PC-9 (cell line): ENCODE measurements around the gene BCL2. TPM values are rescaled to one million over a fixed set of nuclear protein-coding genes. Genes with fewer than 3 reads are reported as not detected.

Source experiments
- BruUV-seq: library from RNA; stranded (reverse); fragments of 400-500 nt; replicated peaks from 2 replicates; lab custom pipeline; 2021; lab: Mats Ljungman, UMichigan
- CTCF ChIA-PET: fragments of 300-600 bp; sonication (Branson Sonifier 250); formaldehyde crosslinking; loops from one replicate; lab custom pipeline; 2022; ENCODE audit warnings: antibody characterized with exemption; lab: Charles Lee
- POLR2A ChIA-PET: fragments of 300-600 bp; sonication (Branson Sonifier 250); formaldehyde crosslinking; loops from one replicate; lab custom pipeline; 2022; ENCODE audit warnings: antibody characterized with exemption; ENCODE audit not compliant: unreplicated experiment; lab: Charles Lee
- DNase-seq, 2 experiments: peaks; one replicate each; pipeline versions ENCODE4 v3.0.0 to v3.0.0-alpha.2; 2015 to 2022; ENCODE audit warnings: mixed read lengths in 1 of 2
- H2AFZ ChIP-seq: fragments of 200-600 bp; sonication (generic); 2 replicates; pipeline ENCODE4 v1.8.1; 2017; ENCODE audit warnings: antibody characterized with exemption
- H3F3A ChIP-seq: fragments of 200-600 bp; sonication (generic); 2 replicates; pipeline ENCODE4 v1.8.1; 2017; ENCODE audit warnings: antibody characterized with exemption, mild to moderate bottlenecking, low read depth; ENCODE audit not compliant: insufficient read depth
- H3K27ac ChIP-seq: fragments of 200-600 bp; sonication (generic); 2 replicates; pipeline ENCODE4 v1.6.1; 2016; ENCODE audit warnings: mixed run types
- H3K27me3 ChIP-seq: fragments of 200-600 bp; sonication (generic); 2 replicates; pipeline ENCODE4 v1.6.1; 2016; ENCODE audit warnings: low read depth, mixed run types; ENCODE audit not compliant: insufficient read depth
- H3K36me3 ChIP-seq: fragments of 200-600 bp; sonication (generic); 2 replicates; pipeline ENCODE4 v1.6.1; 2016; ENCODE audit warnings: low read depth, mixed run types
- H3K4me1 ChIP-seq: fragments of 200-600 bp; sonication (generic); replicated peaks from 2 replicates; pipeline ENCODE4 v1.6.1; 2016; ENCODE audit warnings: mixed run types; ENCODE audit not compliant: insufficient read depth
- H3K4me2 ChIP-seq: fragments of 200-600 bp; sonication (generic); 2 replicates; pipeline ENCODE4 v1.6.1; 2017; ENCODE audit warnings: mixed run types
- H3K4me3 ChIP-seq: fragments of 200-600 bp; sonication (generic); 2 replicates; pipeline ENCODE4 v1.6.1; 2016; ENCODE audit warnings: mixed run types
- H3K79me2 ChIP-seq: fragments of 200-600 bp; sonication (generic); 2 replicates; pipeline ENCODE4 v1.6.1; 2017; ENCODE audit warnings: low read depth, mixed run types
- H3K9me2 ChIP-seq: fragments of 200-600 bp; sonication (generic); 2 replicates; pipeline ENCODE4 v1.8.1; 2017; ENCODE audit warnings: mild to moderate bottlenecking; ENCODE audit not compliant: insufficient read depth
- H3K9me3 ChIP-seq: fragments of 200-600 bp; sonication (generic); 2 replicates; pipeline ENCODE4 v1.8.1; 2016; ENCODE audit warnings: low read depth; ENCODE audit not compliant: insufficient read depth
- H4K20me1 ChIP-seq: fragments of 200-600 bp; sonication (generic); 2 replicates; pipeline ENCODE4 v1.8.1; 2017; ENCODE audit not compliant: insufficient read depth
- CTCF ChIP-seq: fragments of 200-600 bp; sonication (generic); conservative IDR thresholded peaks from 2 replicates; pipeline ENCODE4 v1.6.1; 2017; ENCODE audit warnings: mixed run types, antibody characterized with exemption, mild to moderate bottlenecking, moderate library complexity
- EZH2 ChIP-seq: fragments of 200-600 bp; sonication (generic); IDR thresholded peaks from 2 replicates; pipeline ENCODE4 v1.8.0; 2017; ENCODE audit warnings: antibody characterized with exemption, low read depth
- intact Hi-C: fragments of 100-400 bp; cut with micrococcal nuclease; formaldehyde crosslinking; loops from one replicate; pipeline ENCODE4 v1.10.0; 2022; ENCODE audit not compliant: unreplicated experiment
- total RNA-seq: library from RNA; stranded (reverse); gene quantifications from 2 replicates; pipeline ENCODE4 v1.2.3, GENCODE V29; 2021

The BCL2 gene
- total RNA-seq, 1 experiment from 2014 or later = 2.0 TPM

GRCh38 chr18:63311118-63312018 lies 8.2 kb downstream of the BCL2 start:
- CTCF ChIA-PET = no interaction called here
- no peaks in the 10 kb centered on the region for H3F3A ChIP-seq
- H3K4me1 ChIP-seq = peaks cover 4% of the 10 kb centered on the region; the same call in 1 of the 2 replicates
- TF ChIP-seq EZH2 (no peak), CTCF (no peak)
- no peak overlapping the region for H3K4me2 ChIP-seq
- DNase-seq = no peak
- no peak overlapping the region for H3K27ac ChIP-seq
- H3K27me3 ChIP-seq = no peaks in the 10 kb centered on the region
- H3K9me2 ChIP-seq = no peaks in the 10 kb centered on the region
- H4K20me1 ChIP-seq = no peaks in the 10 kb centered on the region
- H2AFZ ChIP-seq = no peak overlapping the region
- no peaks in the 10 kb centered on the region for H3K36me3 ChIP-seq
- intact Hi-C loops = no loop called here
- H3K9me3 ChIP-seq = no peaks in the 10 kb centered on the region
- POLR2A ChIA-PET = no interaction called here
- no peak overlapping the region for H3K4me3 ChIP-seq
- H3K79me2 ChIP-seq = no peaks in the 10 kb centered on the region
- BruUV-seq = no TSS peak

GRCh38 chr18:63309422-63309821 lies 10.1 kb downstream of the BCL2 start:
- intact Hi-C loops = no loop called here
- Histone ChIP-seq H3K9me2 (no peaks in the 10 kb centered on the region), H3K27me3 (no peaks in the 10 kb centered on the region), H2AFZ (no peak overlapping the region), H3F3A (no peaks in the 10 kb centered on the region), H3K27ac (no peak overlapping the region), H3K36me3 (no peaks in the 10 kb centered on the region), H3K9me3 (no peaks in the 10 kb centered on the region), H3K4me3 (no peak overlapping the region), H4K20me1 (no peaks in the 10 kb centered on the region), H3K4me1 (no peaks in the 10 kb centered on the region), H3K4me2 (no peak overlapping the region), H3K79me2 (no peaks in the 10 kb centered on the region)
- BruUV-seq = no TSS peak
- DNase-seq = no peak
- CTCF ChIA-PET = no interaction called here
- POLR2A ChIA-PET = no interaction called here
- TF ChIP-seq EZH2 (no peak), CTCF (no peak)

GRCh38 chr18:63307551-63308200 lies 11.9 kb downstream of the BCL2 start:
- CTCF ChIA-PET = no interaction called here

More at GRCh38 chr18:63307551-63308200, 11.9 kb downstream of the BCL2 start:
- POLR2A ChIA-PET = no interaction called here
- Histone ChIP-seq H3K9me2 (no peaks in the 10 kb centered on the region), H3F3A (no peaks in the 10 kb centered on the region), H3K27ac (no peak overlapping the region), H3K4me3 (no peak overlapping the region), H3K27me3 (no peaks in the 10 kb centered on the region), H3K9me3 (no peaks in the 10 kb centered on the region), H3K4me2 (no peak overlapping the region), H3K79me2 (no peaks in the 10 kb centered on the region), H2AFZ (no peak overlapping the region), H3K36me3 (no peaks in the 10 kb centered on the region), H3K4me1 (no peaks in the 10 kb centered on the region), H4K20me1 (no peaks in the 10 kb centered on the region)
- BruUV-seq = no TSS peak
- no peak for DNase-seq
- intact Hi-C loops = no loop called here
- no peak for TF ChIP-seq CTCF
- no peak for TF ChIP-seq EZH2
